Liver (tissue), 9 donors: ENCODE data around the gene CIB1. TPM values are rescaled to one million over a fixed set of nuclear protein-coding genes. Genes with fewer than 3 reads are reported as not detected.

Experiments used
- DNase-seq: peaks from one replicate; pipeline ENCODE4 v3.0.0-alpha.2; 2017; ENCODE audit warnings: low spot score
- H3K27ac ChIP-seq, 2 donors: one replicate each; pipeline ENCODE4 v1.7.0; 2013; ENCODE audit warnings: inconsistent platforms in 2 of 2, low read length in 2 of 2, control low read depth in 1 of 2, low read depth in 1 of 2, mild to moderate bottlenecking in 1 of 2
- H3K27me3 ChIP-seq, 4 donors: one replicate each; pipeline versions ENCODE4 v1.6.1 to v1.7.0; 2013; ENCODE audit warnings: low read length in 3 of 4, inconsistent platforms in 1 of 4, mild to moderate bottlenecking in 1 of 4, moderate library complexity in 1 of 4; ENCODE audit not compliant: control insufficient read depth in 4 of 4, insufficient read depth in 4 of 4
- H3K36me3 ChIP-seq, 4 donors: one replicate each; pipeline versions ENCODE4 v1.6.1 to v1.7.0; 2013; ENCODE audit warnings: low read length in 3 of 4, mild to moderate bottlenecking in 3 of 4, low read depth in 1 of 4, moderate library complexity in 1 of 4; ENCODE audit not compliant: control insufficient read depth in 4 of 4, insufficient read depth in 3 of 4
- H3K4me1 ChIP-seq, 4 donors: one replicate each; pipeline versions ENCODE4 v1.6.1 to v1.7.0; 2013; ENCODE audit warnings: low read length in 3 of 4, mild to moderate bottlenecking in 3 of 4, moderate library complexity in 1 of 4; ENCODE audit not compliant: control insufficient read depth in 4 of 4, insufficient read depth in 4 of 4
- H3K4me3 ChIP-seq, 3 donors: one replicate each; pipeline versions ENCODE4 v1.6.1 to v1.7.0; 2013; ENCODE audit warnings: low read length in 3 of 3, control low read depth in 1 of 3, low read depth in 1 of 3, mild to moderate bottlenecking in 1 of 3
- H3K9ac ChIP-seq, 2 donors: one replicate each; pipeline ENCODE4 v1.7.0; 2013; ENCODE audit warnings: low read length in 2 of 2, mild to moderate bottlenecking in 2 of 2, moderate library complexity in 2 of 2, control low read depth in 1 of 2, low read depth in 1 of 2
- H3K9me3 ChIP-seq, 4 donors: one replicate each; pipeline versions ENCODE4 v1.6.1 to v1.7.0; 2013; ENCODE audit warnings: low read length in 3 of 4; ENCODE audit not compliant: control insufficient read depth in 4 of 4
- ATF3 ChIP-seq: IDR thresholded peaks from 2 replicates; pipeline ENCODE4 v1.6.1; 2016; ENCODE audit warnings: antibody characterized with exemption
- CTCF ChIP-seq: fragments of 150-350 bp; IDR thresholded peaks from 2 replicates; pipeline ENCODE4 v1.5.1; 2017; ENCODE audit warnings: improper control_type of control experiment, low read depth, low read length; ENCODE audit not compliant: missing input control
- EGR1 ChIP-seq, 2 donors: IDR thresholded peaks; 2 replicates each; pipeline ENCODE4 v1.6.1; 2016 to 2018; ENCODE audit warnings: antibody characterized with exemption in 2 of 2, low read depth in 2 of 2
- FOXA1 ChIP-seq: IDR thresholded peaks from 2 replicates; pipeline ENCODE4 v1.6.1; 2016; ENCODE audit warnings: antibody characterized with exemption
- FOXA2 ChIP-seq: IDR thresholded peaks from 2 replicates; pipeline ENCODE4 v1.6.1; 2016; ENCODE audit warnings: antibody characterized with exemption
- GABPA ChIP-seq, 2 donors: IDR thresholded peaks in 1 of 2; conservative IDR thresholded peaks in 1 of 2; 2 replicates each; pipeline ENCODE4 v1.6.1; 2016; ENCODE audit warnings: antibody characterized with exemption in 2 of 2, mild to moderate bottlenecking in 1 of 2, moderate library complexity in 1 of 2
- HNF4A ChIP-seq, 2 donors: conservative IDR thresholded peaks; 2 replicates each; pipeline ENCODE4 v1.6.1; 2016; ENCODE audit warnings: antibody characterized with exemption in 2 of 2, mild to moderate bottlenecking in 2 of 2
- HNF4G ChIP-seq: IDR thresholded peaks from 2 replicates; pipeline ENCODE4 v1.6.1; 2016; ENCODE audit warnings: antibody characterized with exemption
- JUND ChIP-seq, 2 donors: IDR thresholded peaks; 2 replicates each; pipeline ENCODE4 v1.6.1; 2016; ENCODE audit warnings: antibody characterized with exemption in 2 of 2
- MAX ChIP-seq: IDR thresholded peaks from 2 replicates; pipeline ENCODE4 v1.6.1; 2016; ENCODE audit warnings: antibody characterized with exemption
- NR2F2 ChIP-seq: IDR thresholded peaks from 2 replicates; pipeline ENCODE4 v1.6.1; 2016; ENCODE audit warnings: antibody characterized with exemption
- RAD21 ChIP-seq, 2 donors: IDR thresholded peaks; 2 replicates each; pipeline ENCODE4 v1.6.1; 2016; ENCODE audit warnings: antibody characterized with exemption in 2 of 2, mild to moderate bottlenecking in 2 of 2
- REST ChIP-seq: IDR thresholded peaks from 2 replicates; pipeline ENCODE4 v1.6.1; 2016; ENCODE audit warnings: antibody characterized with exemption, mild to moderate bottlenecking
- RXRA ChIP-seq, 2 donors: IDR thresholded peaks; 2 replicates each; pipeline ENCODE4 v1.6.1; 2017 to 2018; ENCODE audit warnings: antibody characterized with exemption in 2 of 2, mild to moderate bottlenecking in 1 of 2
- SP1 ChIP-seq: IDR thresholded peaks from 2 replicates; pipeline ENCODE4 v1.6.1; 2018; ENCODE audit warnings: antibody characterized with exemption, mild to moderate bottlenecking
- TAF1 ChIP-seq: conservative IDR thresholded peaks from 2 replicates; pipeline ENCODE4 v1.6.1; 2016; ENCODE audit warnings: antibody characterized with exemption, mild to moderate bottlenecking
- YY1 ChIP-seq: IDR thresholded peaks from 2 replicates; pipeline ENCODE4 v1.6.1; 2016; ENCODE audit warnings: antibody characterized with exemption, mild to moderate bottlenecking
- ZBTB33 ChIP-seq: IDR thresholded peaks from 2 replicates; pipeline ENCODE4 v1.6.1; 2016; ENCODE audit warnings: antibody characterized with exemption
- WGBS: extraction: QIAGEN DNeasy Blood & Tissue Kit; methylation state at CpG from one replicate; pipeline ENCODE4 v1.1.7; 2013; 5-methylcytosine and 5-hydroxymethylcytosine counted together
- polyA plus RNA-seq, 2 donors: library from polyadenylated mRNA; stranded (reverse) in 1 of 2; unstranded in 1 of 2; fragments of 200-250 nt in 1 of 2; fragments of >200 nt in 1 of 2; fragmentation: Nextera tagmentation in 1 of 2; extraction: Ambion mirVana in 1 of 2; gene quantifications; one replicate each; pipeline versions ENCODE4 v1.2.1 to v1.2.3, GENCODE V29; 2013 to 2015
- total RNA-seq, 2 donors: library from RNA; depleted of rRNA; stranded (reverse); fragments of >200 nt; gene quantifications; one replicate each; pipeline ENCODE4 v1.2.3, GENCODE V29; 2014
- donor health status: healthy.
- donor health status: healthy.
- donor health status: healthy.
- donor health status: healthy.
- donor health status: healthy.

CIB1 gene
- total and polyA plus RNA-seq, 4 donors = 14.9 to 107 (median 49.3) TPM

- no peaks in the 10 kb centered on the region for H3K9me3 ChIP-seq
- no peak overlapping the region for H3K4me3 ChIP-seq
- H3K36me3 ChIP-seq = peaks cover 0 to 15% (median 0%) of the 10 kb centered on the region in 4 donors
- TF ChIP-seq ATF3 (no peak), HNF4G (no peak), GABPA (IDR thresholded peaks at IDR 0.05 in 1 of 2, conservative IDR thresholded peaks at IDR 0.05 in 1 of 2) (no peak), ZBTB33 (no peak), REST (no peak), YY1 (no peak), FOXA2 (no peak), MAX (no peak), NR2F2 (no peak), RAD21 (IDR thresholded peaks at IDR 0.05) (no peak), FOXA1 (no peak), TAF1 (no peak), SP1 (no peak), HNF4A (conservative IDR thresholded peaks at IDR 0.05) (no peak), RXRA (IDR thresholded peaks at IDR 0.05) (no peak), EGR1 (IDR thresholded peaks at IDR 0.05; ENCODE audit: low read depth in 2 of 2) (no peak), CTCF (no peak), JUND (IDR thresholded peaks at IDR 0.05) (no peak)
- 77% methylated on average over 9 of the region's 9 CpGs for WGBS
- no peak for DNase-seq
- peaks cover 10 to 58% (median 43%) of the 10 kb centered on the region in 4 donors for H3K4me1 ChIP-seq
- H3K27ac ChIP-seq = no peak overlapping the region
- no peak overlapping the region for H3K9ac ChIP-seq
- H3K27me3 ChIP-seq = no peaks in the 10 kb centered on the region
These were observed 24.1 kb downstream of the CIB1 start for GRCh38 chr15:90209591-90209990.
